Neural cell (in vitro differentiated cells): ENCODE results near the gene MINDY4B. TPM values are rescaled to one million over a fixed set of nuclear protein-coding genes. Genes with fewer than 3 reads are reported as not detected.
"Not testable (repeated sequence)": the region's sequence is repeated elsewhere in the genome, so short reads cannot be mapped to it uniquely, and the experiment has no call there.

ENCODE experiments used
- H2AFZ ChIP-seq: fragments of 200-600, 300-800 bp; sonication (generic), shearing (Covaris generic); 2 replicates; pipeline ENCODE4 v1.6.0; 2014; ENCODE audit warnings: low read depth, mild to moderate bottlenecking, antibody characterized with exemption, low read length, moderate library complexity
- H3F3A ChIP-seq: fragments of 200-600 bp; shearing (Covaris generic); 2 replicates; pipeline ENCODE4 v1.6.1; 2016; ENCODE audit warnings: mild to moderate bottlenecking, moderate library complexity, mixed read lengths, antibody characterized with exemption, low read length; ENCODE audit not compliant: insufficient read depth, poor library complexity, severe bottlenecking
- H3K27ac ChIP-seq: fragments of 200-600, 300-800 bp; sonication (generic), shearing (Covaris generic); 2 replicates; pipeline ENCODE4 v1.5.1; 2014; ENCODE audit warnings: mild to moderate bottlenecking, low read length, moderate library complexity
- H3K27me3 ChIP-seq: fragments of 300-800, 200-600 bp; sonication (generic), shearing (Covaris generic); 2 replicates; pipeline ENCODE4 v1.6.0; 2014; ENCODE audit warnings: mild to moderate bottlenecking, low read depth, low read length, moderate library complexity; ENCODE audit not compliant: insufficient read depth
- H3K36me3 ChIP-seq: fragments of 300-800, 200-600 bp; sonication (generic), shearing (Covaris generic); 2 replicates; pipeline ENCODE4 v1.5.1; 2014; ENCODE audit warnings: mild to moderate bottlenecking, antibody characterized with exemption, low read length, moderate library complexity; ENCODE audit not compliant: insufficient read depth
- H3K4me2 ChIP-seq: fragments of 300-800, 200-600 bp; sonication (generic), shearing (Covaris generic); 2 replicates; pipeline ENCODE4 v1.6.0; 2014; ENCODE audit warnings: mild to moderate bottlenecking, low read length
- H3K4me3 ChIP-seq: fragments of 300-800, 200-600 bp; sonication (generic), shearing (Covaris generic); 2 replicates; pipeline ENCODE4 v1.5.1; 2014; ENCODE audit warnings: mild to moderate bottlenecking, low read length, moderate library complexity
- H3K79me2 ChIP-seq: fragments of 200-600 bp; shearing (Covaris generic); replicated peaks from 2 replicates; pipeline ENCODE4 v1.6.0; 2014; ENCODE audit warnings: mild to moderate bottlenecking, low read length, moderate library complexity; ENCODE audit not compliant: insufficient read depth
- H3K9ac ChIP-seq: fragments of 300-800, 200-600 bp; sonication (generic), shearing (Covaris generic); 2 replicates; pipeline ENCODE4 v1.6.1; 2016; ENCODE audit warnings: mild to moderate bottlenecking, low read length, mixed read lengths
- H3K9me2 ChIP-seq: fragments of 200-600 bp; shearing (Covaris generic); 2 replicates; pipeline ENCODE4 v1.6.1; 2016; ENCODE audit warnings: mild to moderate bottlenecking, low read length, mixed read lengths; ENCODE audit not compliant: insufficient read depth
- H3K9me3 ChIP-seq: fragments of 200-600, 300-800 bp; sonication (generic), shearing (Covaris generic); 2 replicates; pipeline ENCODE4 v1.6.1; 2016; ENCODE audit warnings: mild to moderate bottlenecking, mixed run types, low read length, moderate library complexity, mixed read lengths
- H4K20me1 ChIP-seq: fragments of 200-600 bp; shearing (Covaris generic); 2 replicates; pipeline ENCODE4 v1.6.1; 2016; ENCODE audit warnings: mild to moderate bottlenecking, mixed run types; ENCODE audit not compliant: insufficient read depth
- CTCF ChIP-seq: fragments of 450-650 bp; IDR thresholded peaks from 2 replicates; pipeline ENCODE4 v1.5.1; 2014; ENCODE audit warnings: antibody characterized with exemption, mild to moderate bottlenecking, moderate library complexity; ENCODE audit not compliant: poor library complexity, severe bottlenecking
- EP300 ChIP-seq: fragments of 450-650 bp; conservative IDR thresholded peaks from 2 replicates; pipeline ENCODE4 v1.6.1; 2014; ENCODE audit warnings: antibody characterized with exemption, mild to moderate bottlenecking, moderate library complexity; ENCODE audit not compliant: poor library complexity, severe bottlenecking
- EZH2 ChIP-seq: fragments of 200-600, 300-800 bp; shearing (Covaris generic), sonication (generic); IDR thresholded peaks from 2 replicates; pipeline ENCODE4 v1.6.1; 2014; ENCODE audit warnings: antibody characterized with exemption, low read length, borderline replicate concordance, mild to moderate bottlenecking; ENCODE audit not compliant: insufficient read depth, poor library complexity, severe bottlenecking
- MXI1 ChIP-seq: fragments of 450-650 bp; conservative IDR thresholded peaks from 2 replicates; pipeline ENCODE4 v1.6.1; 2014; ENCODE audit warnings: antibody characterized with exemption, mild to moderate bottlenecking; ENCODE audit not compliant: poor library complexity, severe bottlenecking
- POLR2AphosphoS5 ChIP-seq: IDR thresholded peaks from 2 replicates; pipeline ENCODE4 v1.6.1; 2012
- RAD21 ChIP-seq: fragments of 450-650 bp; conservative IDR thresholded peaks from 2 replicates; pipeline ENCODE4 v1.6.1; 2014; ENCODE audit warnings: antibody characterized with exemption, mild to moderate bottlenecking, moderate library complexity
- SMC3 ChIP-seq: fragments of 450-650 bp; conservative IDR thresholded peaks from 2 replicates; pipeline ENCODE4 v1.6.1; 2014; ENCODE audit warnings: antibody characterized with exemption, mild to moderate bottlenecking, moderate library complexity; ENCODE audit not compliant: poor library complexity
- TAF1 ChIP-seq: IDR thresholded peaks from 2 replicates; pipeline ENCODE4 v1.6.1; 2012; ENCODE audit warnings: low read depth
- polyA plus RNA-seq: library from polyadenylated mRNA; depleted of rRNA; stranded (reverse); fragments of >200 nt; gene quantifications from 2 replicates; pipeline ENCODE4 v1.2.3, GENCODE V29; 2014
- TF ChIP-seq, protein P1 (sequence below): IDR thresholded peaks from 2 replicates; pipeline ENCODE4 v1.6.1; 2012; ENCODE audit warnings: borderline replicate concordance

The MINDY4B gene
- polyA plus RNA-seq, 1 donor from 2014 or later: not detected

- H3K4me3 ChIP-seq: no peak overlapping the region
- H3K9me2 ChIP-seq: no peaks in the 10 kb centered on the region
- H3K9me3 ChIP-seq: no peaks in the 10 kb centered on the region
- H3F3A ChIP-seq: no peaks in the 10 kb centered on the region
- H3K36me3 ChIP-seq: no peaks in the 10 kb centered on the region
- no peak for TF ChIP-seq CTCF
- TF ChIP-seq, protein P1, sequence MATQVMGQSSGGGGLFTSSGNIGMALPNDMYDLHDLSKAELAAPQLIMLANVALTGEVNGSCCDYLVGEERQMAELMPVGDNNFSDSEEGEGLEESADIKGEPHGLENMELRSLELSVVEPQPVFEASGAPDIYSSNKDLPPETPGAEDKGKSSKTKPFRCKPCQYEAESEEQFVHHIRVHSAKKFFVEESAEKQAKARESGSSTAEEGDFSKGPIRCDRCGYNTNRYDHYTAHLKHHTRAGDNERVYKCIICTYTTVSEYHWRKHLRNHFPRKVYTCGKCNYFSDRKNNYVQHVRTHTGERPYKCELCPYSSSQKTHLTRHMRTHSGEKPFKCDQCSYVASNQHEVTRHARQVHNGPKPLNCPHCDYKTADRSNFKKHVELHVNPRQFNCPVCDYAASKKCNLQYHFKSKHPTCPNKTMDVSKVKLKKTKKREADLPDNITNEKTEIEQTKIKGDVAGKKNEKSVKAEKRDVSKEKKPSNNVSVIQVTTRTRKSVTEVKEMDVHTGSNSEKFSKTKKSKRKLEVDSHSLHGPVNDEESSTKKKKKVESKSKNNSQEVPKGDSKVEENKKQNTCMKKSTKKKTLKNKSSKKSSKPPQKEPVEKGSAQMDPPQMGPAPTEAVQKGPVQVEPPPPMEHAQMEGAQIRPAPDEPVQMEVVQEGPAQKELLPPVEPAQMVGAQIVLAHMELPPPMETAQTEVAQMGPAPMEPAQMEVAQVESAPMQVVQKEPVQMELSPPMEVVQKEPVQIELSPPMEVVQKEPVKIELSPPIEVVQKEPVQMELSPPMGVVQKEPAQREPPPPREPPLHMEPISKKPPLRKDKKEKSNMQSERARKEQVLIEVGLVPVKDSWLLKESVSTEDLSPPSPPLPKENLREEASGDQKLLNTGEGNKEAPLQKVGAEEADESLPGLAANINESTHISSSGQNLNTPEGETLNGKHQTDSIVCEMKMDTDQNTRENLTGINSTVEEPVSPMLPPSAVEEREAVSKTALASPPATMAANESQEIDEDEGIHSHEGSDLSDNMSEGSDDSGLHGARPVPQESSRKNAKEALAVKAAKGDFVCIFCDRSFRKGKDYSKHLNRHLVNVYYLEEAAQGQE: no peak
- no peak for TF ChIP-seq EP300
- no peak for TF ChIP-seq SMC3
- no peak for TF ChIP-seq POLR2AphosphoS5
- no peak for TF ChIP-seq EZH2
- H3K4me2 ChIP-seq: no peak overlapping the region
- H3K27ac ChIP-seq: no peak overlapping the region
- H3K79me2 ChIP-seq: no peaks in the 10 kb centered on the region
- H4K20me1 ChIP-seq: no peaks in the 10 kb centered on the region
- H2AFZ ChIP-seq: no peak overlapping the region
- no peak overlapping the region for H3K9ac ChIP-seq
- no peaks in the 10 kb centered on the region for H3K27me3 ChIP-seq
Observed at GRCh38 chr3:150867434-150867833, 37.8 kb downstream of the MINDY4B start.

GRCh38 chr3:150863921-150864320 is 41.3 kb downstream of the MINDY4B start:
- not testable (repeated sequence) for H3K79me2 ChIP-seq, H3K36me3 ChIP-seq, H3K4me3 ChIP-seq, H3K27ac ChIP-seq, H3K27me3 ChIP-seq, H3K9me2 ChIP-seq, H4K20me1 ChIP-seq, H3F3A ChIP-seq, H3K4me2 ChIP-seq, H3K9me3 ChIP-seq, H2AFZ ChIP-seq, H3K9ac ChIP-seq

DNA sequence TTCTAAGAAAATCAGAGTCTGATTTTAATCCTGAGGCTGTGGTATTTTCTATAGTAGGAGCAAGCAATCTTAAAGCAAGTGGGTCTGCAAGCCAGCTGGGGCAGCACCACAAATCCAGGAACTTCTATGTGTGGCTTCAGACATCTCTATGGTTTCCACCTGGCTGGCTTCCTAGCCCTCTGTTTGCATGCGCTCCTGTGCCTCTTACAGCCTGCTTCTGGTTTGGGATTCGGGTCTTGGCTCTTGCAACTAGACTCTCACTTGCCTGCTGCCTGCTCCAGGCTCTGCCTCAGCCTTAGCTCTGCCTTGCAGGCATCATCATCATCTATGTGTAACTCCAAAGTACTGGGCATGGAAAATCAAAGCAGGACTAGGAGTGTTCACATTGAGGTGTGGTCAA is 43.4 kb downstream of the MINDY4B start:
- no peaks in the 10 kb centered on the region for H3K27me3 ChIP-seq
- H3F3A ChIP-seq: no peaks in the 10 kb centered on the region
- H3K9me2 ChIP-seq: no peaks in the 10 kb centered on the region
- H3K4me2 ChIP-seq: no peak overlapping the region
- TF ChIP-seq EZH2 (no peak), TAF1 (no peak), EP300 (no peak), RAD21 (no peak), POLR2AphosphoS5 (no peak), MXI1 (no peak), SMC3 (no peak), CTCF (no peak)
- TF ChIP-seq, protein P1: no peak
- H3K9me3 ChIP-seq: no peaks in the 10 kb centered on the region
- no peaks in the 10 kb centered on the region for H4K20me1 ChIP-seq
- no peak overlapping the region for H3K27ac ChIP-seq
- no peaks in the 10 kb centered on the region for H3K36me3 ChIP-seq
- no peaks in the 10 kb centered on the region for H3K79me2 ChIP-seq
- H2AFZ ChIP-seq: no peak overlapping the region
- H3K4me3 ChIP-seq: no peak overlapping the region
- no peak overlapping the region for H3K9ac ChIP-seq
